Ovary (tissue), 3 donors: ENCODE measurements around the gene MRPL22.

Experiments used
- EP300 ChIP-seq: sonication (generic); formaldehyde crosslinking; IDR thresholded peaks from one replicate; pipeline ENCODE4 v1.6.1; 2017; ENCODE audit warnings: antibody characterized with exemption
- POLR2A ChIP-seq: fragments of 450-650 bp; IDR thresholded peaks from one replicate; pipeline ENCODE4 v1.6.1; 2017; ENCODE audit warnings: antibody characterized with exemption, mild to moderate bottlenecking, moderate library complexity
- TF ChIP-seq, protein P1 (sequence below), 3 donors: fragments of 450-650 bp in 2 of 3; fragments of 200-600 bp in 1 of 3; IDR thresholded peaks; one replicate each; pipeline versions ENCODE4 v1.5.1 to v1.8.0; 2016 to 2022; ENCODE audit warnings: antibody characterized with exemption in 3 of 3, mild to moderate bottlenecking in 1 of 3
- donor health status: DM: no; HTN: no; CAD: no.

GRCh38 chr5:154944716-154945115 lies 3.8 kb downstream of the MRPL22 start:
- no peak for TF ChIP-seq POLR2A
- TF ChIP-seq, protein P1, sequence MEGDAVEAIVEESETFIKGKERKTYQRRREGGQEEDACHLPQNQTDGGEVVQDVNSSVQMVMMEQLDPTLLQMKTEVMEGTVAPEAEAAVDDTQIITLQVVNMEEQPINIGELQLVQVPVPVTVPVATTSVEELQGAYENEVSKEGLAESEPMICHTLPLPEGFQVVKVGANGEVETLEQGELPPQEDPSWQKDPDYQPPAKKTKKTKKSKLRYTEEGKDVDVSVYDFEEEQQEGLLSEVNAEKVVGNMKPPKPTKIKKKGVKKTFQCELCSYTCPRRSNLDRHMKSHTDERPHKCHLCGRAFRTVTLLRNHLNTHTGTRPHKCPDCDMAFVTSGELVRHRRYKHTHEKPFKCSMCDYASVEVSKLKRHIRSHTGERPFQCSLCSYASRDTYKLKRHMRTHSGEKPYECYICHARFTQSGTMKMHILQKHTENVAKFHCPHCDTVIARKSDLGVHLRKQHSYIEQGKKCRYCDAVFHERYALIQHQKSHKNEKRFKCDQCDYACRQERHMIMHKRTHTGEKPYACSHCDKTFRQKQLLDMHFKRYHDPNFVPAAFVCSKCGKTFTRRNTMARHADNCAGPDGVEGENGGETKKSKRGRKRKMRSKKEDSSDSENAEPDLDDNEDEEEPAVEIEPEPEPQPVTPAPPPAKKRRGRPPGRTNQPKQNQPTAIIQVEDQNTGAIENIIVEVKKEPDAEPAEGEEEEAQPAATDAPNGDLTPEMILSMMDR (IDR thresholded peaks at IDR 0.05), result no peak
- no peak for TF ChIP-seq EP300
